Esophagus squamous epithelium (tissue), 5 donors: Measurements from ENCODE around the gene TMEM14A. TPM values are rescaled to one million over a fixed set of nuclear protein-coding genes. Genes with fewer than 3 reads are reported as not detected.

Source experiments
- DNase-seq: peaks from one replicate; lab custom pipeline; 2025; lab: John Stamatoyannopoulos, UW
- H3K27ac ChIP-seq, 4 donors: fragments of 200-600 bp; sonication (generic); one replicate each; pipeline ENCODE4 v1.5.1; 2016 to 2019; ENCODE audit warnings: mild to moderate bottlenecking in 1 of 4
- H3K27me3 ChIP-seq, 4 donors: fragments of 200-600 bp; sonication (generic); 1 replicate in 3 of 4; 2 replicates in 1 of 4; pipeline versions ENCODE4 v1.5.1 to v1.6.0; 2017 to 2021; ENCODE audit warnings: antibody characterized with exemption in 1 of 4
- H3K36me3 ChIP-seq, 3 donors: fragments of 200-600 bp; sonication (generic); one replicate each; pipeline ENCODE4 v1.5.1; 2016 to 2019
- H3K4me1 ChIP-seq, 3 donors: fragments of 200-600 bp; sonication (generic); one replicate each; pipeline ENCODE4 v1.5.1; 2017 to 2019
- H3K4me3 ChIP-seq, 4 donors: fragments of 200-600 bp; sonication (generic); 1 replicate in 3 of 4; 2 replicates in 1 of 4; pipeline ENCODE4 v1.5.1; 2016 to 2019; ENCODE audit warnings: mild to moderate bottlenecking in 2 of 4, moderate library complexity in 1 of 4
- H3K9me3 ChIP-seq, 3 donors: fragments of 200-600 bp; sonication (generic); one replicate each; pipeline ENCODE4 v1.5.1; 2016 to 2019
- CTCF ChIP-seq, 6 experiments: fragments of 450-650 bp in 4 of 6; fragments of 200-600 bp in 2 of 6; sonication (generic) in 2 of 6; IDR thresholded peaks; one replicate each; pipeline ENCODE4 v1.5.1; 2016 to 2019; ENCODE audit warnings: antibody characterized with exemption in 6 of 6, mild to moderate bottlenecking in 4 of 6, moderate library complexity in 4 of 6
- POLR2A ChIP-seq, 4 donors: fragments of 450-650 bp; IDR thresholded peaks; one replicate each; pipeline ENCODE4 v1.6.1; 2017; ENCODE audit warnings: antibody characterized with exemption in 4 of 4, mild to moderate bottlenecking in 4 of 4, moderate library complexity in 3 of 4
- WGBS, 2 donors: methylation state at CpG; one replicate each; pipeline ENCODE4 v1.1.5; 2018; 5-methylcytosine and 5-hydroxymethylcytosine counted together
- intact Hi-C: fragments of 100-400 bp; cut with DNase I; formaldehyde crosslinking; loops from one replicate; pipeline ENCODE4 v1.15.0; 2022
- total RNA-seq, 4 donors: library from RNA; depleted of rRNA; stranded (reverse); fragments of >200 nt; gene quantifications; one replicate each; pipeline ENCODE4 v1.1.0, GENCODE V29; 2016
- donor health status: DM: yes; HTN: yes; CAD: no.

TMEM14A gene
- total RNA-seq, 4 donors from 2014 or later, result 38.1 to 102 (median 51.3) TPM

- no peak for DNase-seq
- Histone ChIP-seq H3K4me3 (no peak overlapping the region), H3K27ac (peak overlapping the region; percentile 77 to 86 (median 80)), H3K36me3 (no peaks in the 10 kb centered on the region), H3K9me3 (no peaks in the 10 kb centered on the region), H3K4me1 (peaks cover 15 to 42% (median 17%) of the 10 kb centered on the region in 3 donors), H3K27me3 (no peaks in the 10 kb centered on the region)
- 33 to 45% methylated on average over 2 of the region's 2 CpGs for WGBS, 2 donors
- TF ChIP-seq POLR2A (IDR thresholded peaks at IDR 0.05) (no peak), CTCF (IDR thresholded peaks at IDR 0.05) (no peak)
- intact Hi-C loops, result no loop called here
Measured at GRCh38 chr6:52724042-52724405, 53.1 kb downstream of the TMEM14A start.

- H3K4me1 ChIP-seq, result peaks cover 15 to 42% (median 16%) of the 10 kb centered on the region in 3 donors
- intact Hi-C loops, result no loop called here
- H3K27me3 ChIP-seq, result no peaks in the 10 kb centered on the region
- no peak overlapping the region for H3K4me3 ChIP-seq
- WGBS, 2 donors, result 65 to 74% methylated on average over 13 of the region's 13 CpGs
- no peaks in the 10 kb centered on the region for H3K36me3 ChIP-seq
- peak overlapping the region; percentile 77 to 86 (median 80) for H3K27ac ChIP-seq
- DNase-seq, result no peak
- H3K9me3 ChIP-seq, result no peaks in the 10 kb centered on the region
- TF ChIP-seq CTCF (IDR thresholded peaks at IDR 0.05) (peak in 5 of 6 experiments; percentile 24 to 60 (median 35)), POLR2A (IDR thresholded peaks at IDR 0.05) (no peak)
Measured at GRCh38 chr6:52724406-52725121, 53.7 kb downstream of the TMEM14A start.

- WGBS, 2 donors, result 41 to 61% methylated on average over 3 of the region's 3 CpGs
- H3K27ac ChIP-seq, result peak overlapping the region; percentile 77 to 86 (median 80)
- no peak overlapping the region for H3K4me3 ChIP-seq
- H3K4me1 ChIP-seq, result peaks cover 15 to 42% (median 16%) of the 10 kb centered on the region in 3 donors
- H3K27me3 ChIP-seq, result no peaks in the 10 kb centered on the region
- intact Hi-C loops, result no loop called here
- no peaks in the 10 kb centered on the region for H3K36me3 ChIP-seq
- no peaks in the 10 kb centered on the region for H3K9me3 ChIP-seq
- DNase-seq, result no peak
- TF ChIP-seq CTCF (IDR thresholded peaks at IDR 0.05) (no peak), POLR2A (IDR thresholded peaks at IDR 0.05) (no peak)
Measured at GRCh38 chr6:52725143-52725534, 54.2 kb downstream of the TMEM14A start.

- Histone ChIP-seq H3K27ac (peak overlapping the region; percentile 77 to 86 (median 80)), H3K36me3 (no peaks in the 10 kb centered on the region), H3K4me3 (no peak overlapping the region), H3K4me1 (peaks cover 15 to 42% (median 16%) of the 10 kb centered on the region in 3 donors), H3K9me3 (no peaks in the 10 kb centered on the region), H3K27me3 (no peaks in the 10 kb centered on the region)
- no peak for TF ChIP-seq CTCF (IDR thresholded peaks at IDR 0.05)
- TF ChIP-seq POLR2A (IDR thresholded peaks at IDR 0.05), result no peak
- WGBS, 2 donors, result 23 to 47% methylated on average over 2 of the region's 2 CpGs
- intact Hi-C loops, result no loop called here
- DNase-seq, result no peak
Measured at GRCh38 chr6:52725535-52726192, 54.8 kb downstream of the TMEM14A start.

- peaks cover 15 to 42% (median 16%) of the 10 kb centered on the region in 3 donors for H3K4me1 ChIP-seq
- TF ChIP-seq CTCF (IDR thresholded peaks at IDR 0.05), result no peak
- no peak for TF ChIP-seq POLR2A (IDR thresholded peaks at IDR 0.05)
- intact Hi-C loops, result no loop called here
Measured at GRCh38 chr6:52726193-52726542, 55.3 kb downstream of the TMEM14A start.

More at GRCh38 chr6:52726193-52726542, 55.3 kb downstream of the TMEM14A start:
- H3K27me3 ChIP-seq, result no peaks in the 10 kb centered on the region
- H3K9me3 ChIP-seq, result no peaks in the 10 kb centered on the region
- WGBS, 2 donors, result 71 to 78% methylated on average over 2 of the region's 2 CpGs
- H3K27ac ChIP-seq, result peak overlapping the region in 3 of 4 donors; percentile 78 to 86 (median 82)
- H3K4me3 ChIP-seq, result no peak overlapping the region
- no peaks in the 10 kb centered on the region for H3K36me3 ChIP-seq
- DNase-seq, result no peak
